Measurements from ENCODE around the gene MELTF. TPM values are rescaled to one million over a fixed set of nuclear protein-coding genes. Genes with fewer than 3 reads are reported as not detected.

MELTF gene
- total RNA-seq, 6 experiments from 2014 or later, result 1.1 to 3.8 (median 2.5) TPM

DNA sequence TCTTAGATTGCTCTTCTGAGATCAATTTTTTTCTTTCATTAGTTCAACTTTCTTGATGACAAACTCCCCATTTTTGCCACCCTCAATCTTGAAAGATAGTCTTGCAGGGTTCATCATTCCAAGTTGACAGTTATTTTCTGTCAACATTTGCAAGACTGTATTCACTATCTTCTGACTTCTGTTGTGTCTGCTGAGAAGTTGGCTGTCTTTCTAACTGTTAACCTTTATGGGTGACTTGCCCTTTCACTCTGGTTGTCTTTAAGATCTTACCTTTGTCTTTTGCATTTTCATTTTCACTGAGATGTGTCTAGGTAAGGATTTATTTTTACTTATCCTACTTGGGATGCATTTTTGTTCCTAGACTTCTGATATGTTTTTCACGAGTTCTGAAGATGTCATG lies 46.4 kb downstream of the MELTF start:
- TF ChIP-seq, protein P1, sequence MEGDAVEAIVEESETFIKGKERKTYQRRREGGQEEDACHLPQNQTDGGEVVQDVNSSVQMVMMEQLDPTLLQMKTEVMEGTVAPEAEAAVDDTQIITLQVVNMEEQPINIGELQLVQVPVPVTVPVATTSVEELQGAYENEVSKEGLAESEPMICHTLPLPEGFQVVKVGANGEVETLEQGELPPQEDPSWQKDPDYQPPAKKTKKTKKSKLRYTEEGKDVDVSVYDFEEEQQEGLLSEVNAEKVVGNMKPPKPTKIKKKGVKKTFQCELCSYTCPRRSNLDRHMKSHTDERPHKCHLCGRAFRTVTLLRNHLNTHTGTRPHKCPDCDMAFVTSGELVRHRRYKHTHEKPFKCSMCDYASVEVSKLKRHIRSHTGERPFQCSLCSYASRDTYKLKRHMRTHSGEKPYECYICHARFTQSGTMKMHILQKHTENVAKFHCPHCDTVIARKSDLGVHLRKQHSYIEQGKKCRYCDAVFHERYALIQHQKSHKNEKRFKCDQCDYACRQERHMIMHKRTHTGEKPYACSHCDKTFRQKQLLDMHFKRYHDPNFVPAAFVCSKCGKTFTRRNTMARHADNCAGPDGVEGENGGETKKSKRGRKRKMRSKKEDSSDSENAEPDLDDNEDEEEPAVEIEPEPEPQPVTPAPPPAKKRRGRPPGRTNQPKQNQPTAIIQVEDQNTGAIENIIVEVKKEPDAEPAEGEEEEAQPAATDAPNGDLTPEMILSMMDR (IDR thresholded peaks at IDR 0.05), result no peak
- H3K27ac Mint-ChIP-seq, result no peak overlapping the region
- H3K27me3 Mint-ChIP-seq (ENCODE audit: insufficient read depth), result peaks cover 15% of the 10 kb centered on the region
- peaks cover 6% of the 10 kb centered on the region; the same call in 1 of the 2 replicates for H3K36me3 Mint-ChIP-seq (ENCODE audit: low read depth)
- peaks cover 8% of the 10 kb centered on the region for H3K9me3 Mint-ChIP-seq
- H3K4me1 Mint-ChIP-seq (ENCODE audit: low read depth), result peaks cover 5% of the 10 kb centered on the region; the same call in 1 of the 2 replicates
- no peak overlapping the region for H3K4me3 Mint-ChIP-seq
- DNase-seq, result no peak

DNA sequence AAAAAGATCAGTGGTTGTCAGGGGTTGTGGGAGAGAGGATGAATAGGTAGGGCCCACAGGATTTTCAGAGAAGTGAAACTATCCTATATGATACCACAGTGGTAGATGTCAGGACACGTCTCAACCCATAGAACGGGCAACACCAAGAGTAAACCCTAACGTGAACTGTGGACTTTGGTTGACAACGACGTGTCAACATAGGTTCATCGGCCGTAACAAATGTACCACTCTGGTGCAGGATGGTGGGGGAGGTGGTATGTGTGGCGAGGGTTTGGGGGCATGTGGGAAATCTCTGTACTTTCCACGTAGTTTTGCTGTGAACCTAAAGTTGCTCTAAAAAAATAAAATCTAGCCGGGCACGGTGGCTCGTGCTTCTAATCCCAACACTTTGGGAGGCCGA lies 48.0 kb downstream of the MELTF start:
- no peak for DNase-seq
- Mint-ChIP-seq H3K27me3 (ENCODE audit: insufficient read depth) (peaks cover 14% of the 10 kb centered on the region), H3K9me3 (peaks cover 8% of the 10 kb centered on the region), H3K4me1 (ENCODE audit: low read depth) (peaks cover 5% of the 10 kb centered on the region; the same call in 1 of the 2 replicates), H3K4me3 (no peak overlapping the region), H3K36me3 (ENCODE audit: low read depth) (peaks cover 6% of the 10 kb centered on the region; the same call in 1 of the 2 replicates), H3K27ac (no peak overlapping the region)
- TF ChIP-seq, protein P1 (IDR thresholded peaks at IDR 0.05), result no peak

DNA sequence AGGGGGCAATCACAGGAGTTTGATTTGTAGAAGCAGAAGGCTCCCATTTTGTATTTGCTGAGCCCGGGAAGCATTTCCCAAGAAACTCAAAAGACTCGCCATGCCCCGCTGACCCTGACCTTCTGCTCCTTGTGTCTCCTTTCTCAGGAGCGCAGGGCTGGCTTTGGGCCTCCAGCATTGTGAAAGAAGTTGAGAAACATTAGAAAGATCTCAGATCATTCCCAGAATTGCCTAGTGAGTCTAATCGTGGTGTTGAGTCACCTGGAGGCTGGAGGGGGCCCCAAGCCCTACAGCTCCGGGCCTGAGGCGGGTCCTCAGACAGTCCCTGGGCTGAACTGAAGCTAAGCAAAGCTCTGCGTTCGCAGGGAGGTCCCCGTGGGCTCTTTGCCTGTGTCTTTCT lies 50.1 kb downstream of the MELTF start:
- Mint-ChIP-seq H3K27ac (no peak overlapping the region), H3K36me3 (ENCODE audit: low read depth) (peaks cover 6% of the 10 kb centered on the region; the same call in 1 of the 2 replicates), H3K4me3 (no peak overlapping the region), H3K9me3 (peaks cover 8% of the 10 kb centered on the region), H3K4me1 (ENCODE audit: low read depth) (peaks cover 5% of the 10 kb centered on the region; the same call in 1 of the 2 replicates), H3K27me3 (ENCODE audit: insufficient read depth) (peaks cover 8% of the 10 kb centered on the region)
- TF ChIP-seq, protein P1 (IDR thresholded peaks at IDR 0.05), result no peak
- DNase-seq, result no peak

DNA sequence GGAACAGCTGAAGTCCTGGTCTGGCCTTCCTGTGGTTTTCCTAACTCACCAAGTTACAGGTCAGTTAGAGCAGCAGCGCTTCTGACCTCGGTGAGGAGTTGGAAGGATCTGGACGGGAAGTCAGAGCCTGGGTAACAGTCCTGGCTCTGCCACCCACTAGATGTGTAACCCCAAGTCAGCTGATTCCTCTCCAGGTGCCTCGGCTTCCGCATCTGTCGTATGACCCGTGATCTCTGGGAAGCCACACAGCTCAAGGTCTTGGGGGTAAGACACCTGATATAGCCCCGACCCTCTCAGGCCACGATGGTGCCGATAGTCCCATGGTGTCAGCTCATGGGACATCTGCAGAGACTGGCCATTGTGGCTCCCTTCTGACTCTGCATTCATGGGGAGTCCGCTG lies 52.7 kb downstream of the MELTF start:
- Mint-ChIP-seq H3K27me3 (ENCODE audit: insufficient read depth) (peaks cover 6% of the 10 kb centered on the region; the same call in 1 of the 2 replicates), H3K36me3 (ENCODE audit: low read depth) (no peaks in the 10 kb centered on the region), H3K4me1 (ENCODE audit: low read depth) (peaks cover 5% of the 10 kb centered on the region; the same call in 1 of the 2 replicates), H3K9me3 (no peaks in the 10 kb centered on the region), H3K4me3 (no peak overlapping the region), H3K27ac (no peak overlapping the region)
- DNase-seq, result no peak
- TF ChIP-seq, protein P1 (IDR thresholded peaks at IDR 0.05), result no peak

DNA sequence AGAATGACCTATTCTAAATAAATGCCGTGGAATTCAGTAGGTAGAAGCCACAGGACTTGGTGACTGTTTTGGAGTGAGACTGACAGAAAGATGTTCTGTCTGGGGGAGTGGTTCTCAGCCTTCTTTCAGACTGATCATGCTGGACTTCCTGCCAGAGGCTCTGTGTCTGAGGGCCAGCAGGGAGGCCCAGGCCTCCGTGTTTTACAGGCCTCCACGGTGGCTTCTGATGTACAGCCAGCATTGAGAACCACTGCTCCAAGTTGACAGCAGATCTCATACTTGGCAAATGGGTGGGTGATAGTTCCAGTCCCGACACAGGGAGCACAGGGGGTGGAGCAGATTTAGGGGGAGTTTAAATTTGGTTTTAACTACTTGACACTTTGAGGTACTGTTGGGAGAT lies 54.3 kb downstream of the MELTF start:
- peaks cover 10% of the 10 kb centered on the region; the same call in 1 of the 2 replicates for H3K27me3 Mint-ChIP-seq (ENCODE audit: insufficient read depth)
- no peak overlapping the region for H3K4me3 Mint-ChIP-seq
- no peaks in the 10 kb centered on the region for H3K9me3 Mint-ChIP-seq
- H3K27ac Mint-ChIP-seq, result no peak overlapping the region
- peaks cover 8% of the 10 kb centered on the region; the same call in 1 of the 2 replicates for H3K4me1 Mint-ChIP-seq (ENCODE audit: low read depth)
- TF ChIP-seq, protein P1 (IDR thresholded peaks at IDR 0.05), result no peak
- DNase-seq, result no peak
- H3K36me3 Mint-ChIP-seq (ENCODE audit: low read depth), result no peaks in the 10 kb centered on the region
